ENCODE results near the gene ABCB1.

DNA sequence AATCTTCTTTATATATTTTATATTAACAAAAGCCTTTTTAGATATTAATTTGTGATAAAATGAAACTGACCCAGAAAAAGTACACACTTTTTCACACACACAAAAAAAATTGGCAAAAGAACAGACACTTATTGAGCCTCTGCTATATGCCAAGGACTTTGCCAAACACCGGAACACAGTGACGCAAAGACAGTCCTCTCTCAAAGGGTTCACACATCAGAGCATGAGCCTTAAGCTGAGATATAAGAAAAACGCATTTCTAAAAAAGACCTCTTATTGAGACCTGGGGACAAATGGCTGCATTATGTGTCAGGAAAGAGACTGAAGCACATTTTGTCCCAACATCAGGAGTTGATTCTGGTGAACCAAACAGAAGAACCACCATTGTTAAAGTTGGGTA is 101.2 kb downstream of the ABCB1 start:
- TF ChIP-seq, protein P1, sequence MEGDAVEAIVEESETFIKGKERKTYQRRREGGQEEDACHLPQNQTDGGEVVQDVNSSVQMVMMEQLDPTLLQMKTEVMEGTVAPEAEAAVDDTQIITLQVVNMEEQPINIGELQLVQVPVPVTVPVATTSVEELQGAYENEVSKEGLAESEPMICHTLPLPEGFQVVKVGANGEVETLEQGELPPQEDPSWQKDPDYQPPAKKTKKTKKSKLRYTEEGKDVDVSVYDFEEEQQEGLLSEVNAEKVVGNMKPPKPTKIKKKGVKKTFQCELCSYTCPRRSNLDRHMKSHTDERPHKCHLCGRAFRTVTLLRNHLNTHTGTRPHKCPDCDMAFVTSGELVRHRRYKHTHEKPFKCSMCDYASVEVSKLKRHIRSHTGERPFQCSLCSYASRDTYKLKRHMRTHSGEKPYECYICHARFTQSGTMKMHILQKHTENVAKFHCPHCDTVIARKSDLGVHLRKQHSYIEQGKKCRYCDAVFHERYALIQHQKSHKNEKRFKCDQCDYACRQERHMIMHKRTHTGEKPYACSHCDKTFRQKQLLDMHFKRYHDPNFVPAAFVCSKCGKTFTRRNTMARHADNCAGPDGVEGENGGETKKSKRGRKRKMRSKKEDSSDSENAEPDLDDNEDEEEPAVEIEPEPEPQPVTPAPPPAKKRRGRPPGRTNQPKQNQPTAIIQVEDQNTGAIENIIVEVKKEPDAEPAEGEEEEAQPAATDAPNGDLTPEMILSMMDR (IDR thresholded peaks at IDR 0.05), result no peak
- no peak for TF ChIP-seq POLR2A (IDR thresholded peaks at IDR 0.05)

Data from adrenal gland (tissue), 5 donors.